GM12878 (cell line): ENCODE data around the gene ZNF772. TPM values are rescaled to one million over a fixed set of nuclear protein-coding genes. Genes with fewer than 3 reads are reported as not detected.
A peak's percentile ranks its signal among the peaks of the same experiment; 100 is the strongest.

ENCODE experiments used
- ATAC-seq: fragments of 200-7000 bp; cut with Tn5 transposase; 3 replicates; pipeline ENCODE4 v1.9.1; 2020; ENCODE audit warnings: mild to moderate bottlenecking, moderate library complexity
- BruUV-seq: library from RNA; stranded (reverse); fragments of 400-500 nt; replicated peaks from 2 replicates; lab custom pipeline; 2021; lab: Mats Ljungman, UMichigan
- CTCF ChIA-PET: fragments of 300-600 bp; sonication (Branson Sonifier 250); formaldehyde crosslinking; extraction: SDS; loops from one replicate; lab custom pipeline; 2021; ENCODE audit warnings: inconsistent platforms; lab: Yijun Ruan, JAX
- POLR2A ChIA-PET: fragments of 350-600 bp; formaldehyde crosslinking; extraction: SDS; loops from one replicate; lab custom pipeline; 2021; ENCODE audit warnings: inconsistent platforms; lab: Charles Lee
- RAD21 ChIA-PET: fragments of 300-600 bp; sonication (Branson Sonifier 250); formaldehyde crosslinking; loops from one replicate; lab custom pipeline; 2023; ENCODE audit warnings: antibody characterized with exemption; ENCODE audit not compliant: unreplicated experiment; lab: Charles Lee
- SMC1A ChIA-PET: fragments of 300-600 bp; sonication (Branson Sonifier 250); formaldehyde crosslinking; loops from one replicate; lab custom pipeline; 2023; ENCODE audit not compliant: unreplicated experiment, uncharacterized antibody; lab: Charles Lee
- DNase-seq: peaks from one replicate; pipeline ENCODE4 v3.0.0-alpha.2; 2011; ENCODE audit warnings: low read depth, low spot score
- FAIRE-seq: peaks from 3 replicates; lab custom pipeline; 2011; peaks lifted over from hg19 to GRCh38; lab: Jason Lieb, UNC
- H2AFZ ChIP-seq: 2 replicates; pipeline ENCODE4 v1.6.0; 2011; ENCODE audit warnings: low read depth, low read length, control low read depth; ENCODE audit not compliant: control insufficient read depth
- H3K27ac ChIP-seq: 2 replicates; pipeline ENCODE4 v1.5.1; 2011; ENCODE audit warnings: control low read depth; ENCODE audit not compliant: control insufficient read depth, insufficient read depth
- H3K27me3 ChIP-seq, 2 experiments: replicated peaks in 1 of 2; 2 replicates each; pipeline versions ENCODE4 v1.6.0 to v1.6.1; 2011; ENCODE audit warnings: low read length in 1 of 2; ENCODE audit not compliant: control insufficient read depth in 2 of 2, insufficient read depth in 2 of 2
- H3K36me3 ChIP-seq, 2 experiments: 2 replicates each; pipeline ENCODE4 v1.5.1; 2011; ENCODE audit warnings: low read length in 1 of 2; ENCODE audit not compliant: control insufficient read depth in 2 of 2, insufficient read depth in 2 of 2
- H3K4me1 ChIP-seq: 2 replicates; pipeline ENCODE4 v1.6.1; 2011; ENCODE audit warnings: mild to moderate bottlenecking, low read length, moderate library complexity, mixed read lengths; ENCODE audit not compliant: control insufficient read depth, insufficient read depth
- H3K4me2 ChIP-seq: 2 replicates; pipeline ENCODE4 v1.6.0; 2011; ENCODE audit warnings: control low read depth; ENCODE audit not compliant: control insufficient read depth, insufficient read depth
- H3K4me3 ChIP-seq: fragments of 200-600 bp; sonication (generic); 2 replicates; pipeline ENCODE4 v1.5.1; 2016
- H3K79me2 ChIP-seq: 2 replicates; pipeline ENCODE4 v1.6.0; 2011; ENCODE audit warnings: low read length; ENCODE audit not compliant: control insufficient read depth, insufficient read depth
- H3K9ac ChIP-seq: 2 replicates; pipeline ENCODE4 v1.8.0; 2011; ENCODE audit warnings: low read length, control low read depth, mixed read lengths; ENCODE audit not compliant: control insufficient read depth, insufficient read depth
- H3K9me3 ChIP-seq: replicated peaks from 3 replicates; pipeline ENCODE4 v1.5.1; 2011; ENCODE audit warnings: mild to moderate bottlenecking, low read length; ENCODE audit not compliant: control insufficient read depth, insufficient read depth
- H4K20me1 ChIP-seq: 2 replicates; pipeline ENCODE4 v1.6.0; 2011; ENCODE audit not compliant: control insufficient read depth, insufficient read depth
- FOS ChIP-seq: IDR thresholded peaks from 3 replicates; pipeline ENCODE4 v1.6.1; 2011; ENCODE audit warnings: borderline replicate concordance; ENCODE audit not compliant: insufficient read length; ENCODE audit errors: extremely low read depth
- PAX5 ChIP-seq: IDR thresholded peaks from 2 replicates; pipeline ENCODE4 v1.6.1; 2011; ENCODE audit warnings: low read depth, low read length, borderline replicate concordance
- SIX5 ChIP-seq: IDR thresholded peaks from 2 replicates; pipeline ENCODE4 v1.6.1; 2011; ENCODE audit warnings: mild to moderate bottlenecking, low read depth, low read length, moderate library complexity; ENCODE audit not compliant: severe bottlenecking
- WGBS: methylation state at CpG from one replicate; pipeline ENCODE4 v1.1.6; 2016; ENCODE audit warnings: low lambda C conversion rate; ENCODE audit not compliant: insufficient replicate concordance, insufficient coverage; ENCODE audit errors: missing lambda C conversion rate; 5-methylcytosine and 5-hydroxymethylcytosine counted together
- in situ Hi-C: fragments of 300-500 bp; cut with MboI; formaldehyde crosslinking; loops from 9 replicates; pipeline ENCODE4 v1.14.3; 2018; ENCODE audit warnings: mixed read lengths
- intact Hi-C: fragments of 100-400 bp; cut with micrococcal nuclease; formaldehyde crosslinking; loops from one replicate; pipeline ENCODE4 v1.14.2; 2022; ENCODE audit not compliant: unreplicated experiment
- polyA plus RNA-seq, 11 experiments: library from polyadenylated mRNA; depleted of rRNA in 4 of 11; unstranded in 6 of 11; stranded (reverse) in 5 of 11; fragments of >200 nt; fragmentation: Nextera tagmentation in 4 of 11; fragmentation: Illumina TruSeq in 1 of 11; extraction: Ambion mirVana in 4 of 11; extraction: Trizol in 1 of 11; gene quantifications; 1 replicate in 1 of 11; 2 replicates in 10 of 11; pipeline versions ENCODE4 v1.2.1 to v1.2.3, GENCODE V29; 2011 to 2016; ENCODE audit warnings: inconsistent platforms in 2 of 11, missing spikeins in 2 of 11, low read depth in 1 of 11
- total RNA-seq, 4 experiments: library from RNA; depleted of rRNA in 3 of 4; stranded (reverse); fragments of >200 nt in 3 of 4; fragmentation: Illumina TruSeq in 1 of 4; extraction: Trizol in 1 of 4; gene quantifications; 2 replicates each; pipeline versions ENCODE4 v1.2.1 to v1.2.3, GENCODE V29; 2013 to 2021

The ZNF772 gene
- total and polyA plus RNA-seq, 10 of the 15 experiments (the other 5 are each of a cell fraction or from before 2014, with no cell fraction given), result 0.42 to 8.7 (median 3.8) TPM

GRCh38 chr19:57452307-57452706 is 25.1 kb downstream of the ZNF772 start:
- Histone ChIP-seq H3K4me1 (no peaks in the 10 kb centered on the region), H3K9me3 (peaks cover 2% of the 10 kb centered on the region; the same call in 2 of the 3 replicates), H3K4me2 (no peak overlapping the region), H2AFZ (no peak overlapping the region), H3K9ac (no peak overlapping the region), H3K79me2 (no peaks in the 10 kb centered on the region), H3K27ac (no peak overlapping the region), H4K20me1 (no peaks in the 10 kb centered on the region), H3K36me3 (no peaks in the 10 kb centered on the region), H3K27me3 (no peaks in the 10 kb centered on the region), H3K4me3 (no peak overlapping the region)
- FAIRE-seq (no peak), DNase-seq (no peak), ATAC-seq (no peak)
- 98% methylated on average over 3 of the region's 3 CpGs for WGBS
- ChIA-PET RAD21 (no interaction called here), POLR2A (no interaction called here), SMC1A (no interaction called here), CTCF (no interaction called here)
- TF ChIP-seq SIX5, result no peak
- BruUV-seq, result no TSS peak
- in situ Hi-C loops (no loop called here), intact Hi-C loops (no loop called here)

- Histone ChIP-seq H2AFZ (no peak overlapping the region), H3K79me2 (peaks cover 2% of the 10 kb centered on the region), H3K36me3 (peaks cover 9 to 19% of the 10 kb centered on the region in 2 experiments), H3K9ac (no peak overlapping the region), H3K4me1 (no peaks in the 10 kb centered on the region), H3K27me3 (no peaks in the 10 kb centered on the region), H3K27ac (no peak overlapping the region), H3K9me3 (peaks cover 33% of the 10 kb centered on the region), H4K20me1 (no peaks in the 10 kb centered on the region; the same call in 1 of the 2 replicates), H3K4me3 (no peak overlapping the region), H3K4me2 (no peak overlapping the region)
- no TSS peak for BruUV-seq
- SMC1A ChIA-PET, result interaction anchor here (0.9 kb wide), 1 partner anchor 18 kb away, joined by 3 read pairs; no protein-coding TSS in a partner anchor
- in situ Hi-C loops, result no loop called here
- no peak for FAIRE-seq
- DNase-seq, result no peak
- POLR2A ChIA-PET, result no interaction called here
- RAD21 ChIA-PET, result no interaction called here
- CTCF ChIA-PET, result no interaction called here
- 15% methylated on average over 5 of the region's 5 CpGs for WGBS
- intact Hi-C loops, result no loop called here
- TF ChIP-seq PAX5, result peak; percentile 97
- TF ChIP-seq FOS, result no peak
- TF ChIP-seq, all 136 proteins: peak for 1
- ATAC-seq, result no peak
Observed at GRCh38 chr19:57443121-57443696, 34.2 kb downstream of the ZNF772 start.
